AG04450 (cell line): ENCODE results near the gene WDR55. TPM values are rescaled to one million over a fixed set of nuclear protein-coding genes. Genes with fewer than 3 reads are reported as not detected.

ENCODE experiments used
- CTCF ChIA-PET: fragments of 300-600, 350-600 bp; formaldehyde crosslinking; extraction: SDS; loops from one replicate; lab custom pipeline; 2022; ENCODE audit warnings: antibody characterized with exemption, inconsistent platforms; lab: Charles Lee
- POLR2A ChIA-PET: fragments of 350-600 bp; formaldehyde crosslinking; extraction: SDS; loops from one replicate; lab custom pipeline; 2021; ENCODE audit warnings: antibody characterized with exemption, inconsistent platforms; lab: Yijun Ruan, JAX
- DNase-seq: peaks from one replicate; pipeline ENCODE4 v3.0.0-alpha.2; 2011; ENCODE audit warnings: low read depth, low spot score
- H3K27ac ChIP-seq: one replicate; pipeline ENCODE4 v1.5.1; 2012; ENCODE audit warnings: low read depth, low read length, control low read depth
- H3K27me3 ChIP-seq: one replicate; pipeline ENCODE4 v1.6.0; 2012; ENCODE audit warnings: low read length; ENCODE audit not compliant: control insufficient read depth, insufficient read depth
- H3K4me3 ChIP-seq: 2 replicates; pipeline ENCODE4 v1.5.1; 2011; ENCODE audit warnings: mild to moderate bottlenecking, low read depth, low read length, control low read depth
- H3K9me3 ChIP-seq: 2 replicates; pipeline ENCODE4 v1.5.1; 2012; ENCODE audit warnings: low read length; ENCODE audit not compliant: control insufficient read depth, insufficient read depth
- CTCF ChIP-seq: IDR thresholded peaks from 2 replicates; pipeline ENCODE4 v1.5.1; 2011; ENCODE audit warnings: low read depth, low read length, control low read depth, inconsistent platforms
- polyA plus RNA-seq: library from polyadenylated mRNA; depleted of rRNA; stranded (reverse); fragments of >200 nt; gene quantifications from 2 replicates; pipeline ENCODE4 v1.2.3, GENCODE V29; 2011

The WDR55 gene
- polyA plus RNA-seq, 1 experiment = 13.6 TPM

GRCh38 chr5:140632366-140633020 is 32.2 kb upstream of the WDR55 start:
- no peak for TF ChIP-seq CTCF
- H3K27ac ChIP-seq = no peak overlapping the region
- peaks cover 10% of the 10 kb centered on the region for H3K9me3 ChIP-seq
- H3K4me3 ChIP-seq = peak overlapping the region; percentile 60
- POLR2A ChIA-PET = interaction anchor here (0.9 to 1.1 kb wide), 3 partner anchors 15 to 69 kb away, joined by 3 to 13 read pairs (median 3); partner anchors contain the start of genes IK and NDUFA2
- H3K27me3 ChIP-seq = peaks cover 21% of the 10 kb centered on the region
- CTCF ChIA-PET = interaction anchor here (0.8 to 1.2 kb wide), 4 partner anchors 75 to 281 kb away, joined by 3 to 6 read pairs (median 4); partner anchors contain the start of genes EIF4EBP3 and SRA1
- no peak for DNase-seq

- ChIA-PET CTCF (interaction anchor here (0.8 to 2.2 kb wide), 5 partner anchors 58 to 281 kb away, joined by 3 to 6 read pairs (median 4); partner anchors contain the start of genes EIF4EBP3 and SRA1), POLR2A (interaction anchor here (0.9 to 1.1 kb wide), 3 partner anchors 15 to 69 kb away, joined by 3 to 13 read pairs (median 3); partner anchors contain the start of genes IK and NDUFA2)
- H3K27ac ChIP-seq = no peak within 1 kb of the TSS
- no peak for DNase-seq
- peaks cover 8% of the 10 kb centered on the region for H3K9me3 ChIP-seq
- H3K27me3 ChIP-seq = peaks cover 21% of the 10 kb centered on the region
- peak within 1 kb of the TSS; percentile 60 for H3K4me3 ChIP-seq
- no peak for TF ChIP-seq CTCF
Observed at GRCh38 chr5:140633021-140633471, 31.7 kb upstream of the WDR55 start, which contains the start of gene CD14. Gene CD14, minus strand, starts transcription at chr5:140633175. Its CDS starts 104 bp downstream, at chr5:140633071.

- peaks cover 3% of the 10 kb centered on the region for H3K9me3 ChIP-seq
- no peak overlapping the region for H3K27ac ChIP-seq
- POLR2A ChIA-PET = interaction anchor here (1.0 kb wide), 1 partner anchor 68 kb away, joined by 3 read pairs; no protein-coding TSS in a partner anchor
- H3K27me3 ChIP-seq = peaks cover 21% of the 10 kb centered on the region
- CTCF ChIA-PET = interaction anchor here (0.6 to 2.2 kb wide), 4 partner anchors 58 to 515 kb away, joined by 3 to 17 read pairs (median 6); partner anchors contain the start of genes EIF4EBP3 and SRA1
- no peak for DNase-seq
- no peak overlapping the region; the same call in 1 of the 2 replicates for H3K4me3 ChIP-seq
- TF ChIP-seq CTCF = no peak
Observed at GRCh38 chr5:140633501-140633900, 31.2 kb upstream of the WDR55 start.

- no peak for TF ChIP-seq CTCF
- ChIA-PET POLR2A (interaction anchor here (0.8 kb wide), 1 partner anchor 77 kb away, joined by 6 read pairs; the partner anchor contains the start of gene SRA1), CTCF (interaction anchor here (0.6 to 2.2 kb wide), 12 partner anchors 11 to 516 kb away, joined by 3 to 17 read pairs (median 6); partner anchors contain the start of genes EIF4EBP3, IK and NDUFA2)
- Histone ChIP-seq H3K27ac (no peak overlapping the region), H3K4me3 (no peak overlapping the region), H3K9me3 (peaks cover 2% of the 10 kb centered on the region; the same call in 1 of the 2 replicates), H3K27me3 (peaks cover 21% of the 10 kb centered on the region)
- no peak for DNase-seq
Observed at GRCh38 chr5:140634103-140634502, 30.6 kb upstream of the WDR55 start.
